Hepatocyte (in vitro differentiated cells): ENCODE results near the gene MVB12B.

ENCODE experiments used
- EZH2phosphoT487 ChIP-seq: fragments of 200-600 bp; sonication (generic); IDR thresholded peaks from one replicate; pipeline ENCODE4 v1.6.1; 2018; ENCODE audit warnings: antibody characterized with exemption, mild to moderate bottlenecking, low read depth, moderate library complexity; ENCODE audit not compliant: unreplicated experiment, severe bottlenecking
- TF ChIP-seq, protein P1 (sequence below): fragments of 200-600 bp; sonication (generic); IDR thresholded peaks from 2 replicates; pipeline ENCODE4 v1.5.1; 2016; ENCODE audit warnings: antibody characterized with exemption, mild to moderate bottlenecking; ENCODE audit not compliant: poor library complexity

DNA sequence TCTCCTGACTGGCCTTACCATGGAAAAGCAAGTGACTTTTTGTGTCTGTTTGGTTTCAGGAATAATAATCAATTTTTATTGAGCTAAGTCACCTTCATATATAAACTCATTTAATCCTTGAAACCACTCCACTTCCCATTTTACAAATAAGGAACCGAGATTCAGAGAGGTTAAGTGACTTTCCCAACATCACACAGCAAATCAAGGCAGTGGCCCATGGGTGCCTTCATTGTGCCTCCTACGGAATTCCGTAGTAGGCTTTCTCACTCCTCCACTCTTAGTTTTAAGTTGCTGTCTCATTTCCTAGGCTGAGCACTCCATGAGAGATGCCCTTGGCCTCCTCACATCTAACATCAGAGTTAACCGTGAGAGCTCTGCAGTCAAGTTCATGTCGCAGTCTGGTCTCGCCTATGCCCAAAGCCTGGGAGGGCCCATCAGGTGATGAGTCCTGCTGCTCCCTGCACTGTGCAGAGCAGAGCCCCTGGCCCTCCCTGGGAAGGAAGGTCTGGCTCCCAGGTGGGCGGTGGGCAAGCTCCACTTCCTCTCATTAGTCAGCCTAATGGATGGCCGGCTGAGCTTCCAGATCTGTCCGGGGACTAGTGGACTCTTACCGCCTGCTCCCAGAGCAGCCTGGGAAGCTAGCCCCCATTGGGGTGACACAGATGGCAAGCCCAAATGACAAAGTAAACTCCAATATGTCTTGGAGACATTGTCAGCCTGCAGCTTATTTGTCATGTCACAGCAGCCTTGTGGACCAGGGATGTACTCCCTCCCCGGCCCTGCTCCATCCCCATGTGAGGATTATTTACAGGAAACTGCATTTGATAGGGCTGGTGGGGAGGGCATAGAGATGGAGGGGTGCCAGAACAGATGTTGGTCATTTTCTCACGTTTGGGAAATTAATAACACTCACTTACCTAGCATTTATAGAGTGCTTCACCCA is 123.4 kb downstream of the MVB12B start:
- TF ChIP-seq, protein P1, sequence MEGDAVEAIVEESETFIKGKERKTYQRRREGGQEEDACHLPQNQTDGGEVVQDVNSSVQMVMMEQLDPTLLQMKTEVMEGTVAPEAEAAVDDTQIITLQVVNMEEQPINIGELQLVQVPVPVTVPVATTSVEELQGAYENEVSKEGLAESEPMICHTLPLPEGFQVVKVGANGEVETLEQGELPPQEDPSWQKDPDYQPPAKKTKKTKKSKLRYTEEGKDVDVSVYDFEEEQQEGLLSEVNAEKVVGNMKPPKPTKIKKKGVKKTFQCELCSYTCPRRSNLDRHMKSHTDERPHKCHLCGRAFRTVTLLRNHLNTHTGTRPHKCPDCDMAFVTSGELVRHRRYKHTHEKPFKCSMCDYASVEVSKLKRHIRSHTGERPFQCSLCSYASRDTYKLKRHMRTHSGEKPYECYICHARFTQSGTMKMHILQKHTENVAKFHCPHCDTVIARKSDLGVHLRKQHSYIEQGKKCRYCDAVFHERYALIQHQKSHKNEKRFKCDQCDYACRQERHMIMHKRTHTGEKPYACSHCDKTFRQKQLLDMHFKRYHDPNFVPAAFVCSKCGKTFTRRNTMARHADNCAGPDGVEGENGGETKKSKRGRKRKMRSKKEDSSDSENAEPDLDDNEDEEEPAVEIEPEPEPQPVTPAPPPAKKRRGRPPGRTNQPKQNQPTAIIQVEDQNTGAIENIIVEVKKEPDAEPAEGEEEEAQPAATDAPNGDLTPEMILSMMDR: no peak
- TF ChIP-seq EZH2phosphoT487: no peak
